GDM1 (cell line): Measurements from ENCODE around the gene SLC10A7.

ENCODE experiments used
- DNase-seq: peaks from one replicate; lab custom pipeline; 2025; lab: John Stamatoyannopoulos, UW

SLC10A7 gene

DNA sequence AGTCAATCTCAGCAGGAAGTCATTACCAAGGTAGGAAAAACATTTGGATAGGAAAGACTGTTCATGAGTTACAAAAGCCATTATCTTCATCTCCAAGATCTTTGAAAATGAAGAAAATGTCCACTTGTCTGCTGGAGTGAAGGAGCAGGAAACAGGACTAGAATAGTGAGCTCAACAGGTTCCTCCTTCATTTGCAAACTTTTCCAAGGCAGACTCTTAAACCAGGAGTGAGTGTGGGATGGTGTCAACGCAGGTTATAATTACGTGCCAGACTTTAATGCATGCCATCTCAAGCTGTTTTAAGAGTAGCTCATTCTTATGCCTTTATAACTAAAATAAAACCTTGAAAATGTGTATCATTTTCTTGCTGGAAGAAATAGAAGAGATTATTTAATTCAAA is 310.9 kb downstream of the SLC10A7 start:
- DNase-seq, result no peak

GRCh38 chr4:146207410-146207809 is 314.3 kb downstream of the SLC10A7 start:
- no peak for DNase-seq
